ENCODE results near the gene ARL5C. TPM values are rescaled to one million over a fixed set of nuclear protein-coding genes. Genes with fewer than 3 reads are reported as not detected.

Gene ARL5C
- total and polyA plus RNA-seq, 5 experiments from 2014 or later: not detected

DNA sequence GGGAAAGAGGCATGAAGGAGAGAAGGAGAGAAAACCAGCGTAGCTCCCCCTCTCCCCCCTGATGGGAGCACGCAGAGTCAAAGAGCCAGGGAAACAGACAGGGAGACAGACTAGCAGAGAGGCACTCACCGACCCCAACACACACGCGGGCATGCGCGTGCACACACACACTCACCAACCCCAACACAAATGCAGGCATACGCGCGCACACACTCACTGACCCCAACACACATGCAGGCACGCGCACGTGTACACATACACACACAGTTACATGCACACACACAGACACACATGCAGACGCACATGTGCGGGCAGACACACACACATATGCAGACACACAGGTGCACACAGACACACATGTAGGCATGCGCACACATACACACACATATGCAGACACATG, 26.9 kb upstream of the ARL5C start:
- DNase-seq (no peak), ATAC-seq (no peak)
- peak overlapping the region in 1 of 10 donors; percentile 10 for H3K27ac Mint-ChIP-seq
- no peak overlapping the region for H3K4me3 Mint-ChIP-seq
- no peaks in the 10 kb centered on the region for H3K27me3 Mint-ChIP-seq
- peaks cover 14 to 32% (median 23%) of the 10 kb centered on the region in 4 donors for H3K4me1 Mint-ChIP-seq
- POLR2A ChIA-PET: interaction anchor here (1.0 kb wide), 1 partner anchor 10 kb away, joined by 3 read pairs; no protein-coding TSS in a partner anchor
- H3K36me3 Mint-ChIP-seq: peaks cover 0 to 22% (median 3%) of the 10 kb centered on the region in 3 donors
- H3K9me3 Mint-ChIP-seq: no peaks in the 10 kb centered on the region

GRCh38 chr17:39191750-39192510, 26.0 kb upstream of the ARL5C start:
- ATAC-seq: no peak
- peak overlapping the region in 1 of 10 donors; percentile 20 for H3K4me3 Mint-ChIP-seq
- POLR2A ChIA-PET: interaction anchor here (1.8 kb wide), 1 partner anchor 8 kb away, joined by 8 read pairs; the partner anchor contains the start of gene RPL19
- no peak for DNase-seq
- H3K36me3 Mint-ChIP-seq: peaks cover 0 to 26% (median 3%) of the 10 kb centered on the region in 3 donors
- no peaks in the 10 kb centered on the region for H3K27me3 Mint-ChIP-seq
- peak overlapping the region in 1 of 10 donors; percentile 50 for H3K27ac Mint-ChIP-seq
- no peaks in the 10 kb centered on the region for H3K9me3 Mint-ChIP-seq
- H3K4me1 Mint-ChIP-seq: peaks cover 13 to 29% (median 22%) of the 10 kb centered on the region in 4 donors

- no peaks in the 10 kb centered on the region for H3K27me3 Mint-ChIP-seq
- no peaks in the 10 kb centered on the region for H3K9me3 Mint-ChIP-seq
- ATAC-seq (no peak), DNase-seq (no peak)
- no peak overlapping the region for H3K4me3 Mint-ChIP-seq
- POLR2A ChIA-PET: no interaction called here
- peak overlapping the region in 1 of 10 donors; percentile 19 for H3K27ac Mint-ChIP-seq
- H3K36me3 Mint-ChIP-seq: peaks cover 0 to 41% (median 3%) of the 10 kb centered on the region in 3 donors
- peaks cover 0 to 1% (median under 1%) of the 10 kb centered on the region in 4 donors for H3K4me1 Mint-ChIP-seq
Measured at GRCh38 chr17:39187152-39187830, 21.3 kb upstream of the ARL5C start.

- Mint-ChIP-seq H3K36me3 (peaks cover 0 to 40% (median 3%) of the 10 kb centered on the region in 3 donors), H3K27ac (no peak overlapping the region), H3K4me1 (no peaks in the 10 kb centered on the region), H3K4me3 (no peak overlapping the region), H3K27me3 (no peaks in the 10 kb centered on the region), H3K9me3 (no peaks in the 10 kb centered on the region)
- DNase-seq: no peak
- no peak for ATAC-seq
- POLR2A ChIA-PET: interaction anchor here (0.7 kb wide), 1 partner anchor 11 kb away, joined by 3 read pairs; the partner anchor contains the start of gene CACNB1
Measured at GRCh38 chr17:39186481-39187002, 20.6 kb upstream of the ARL5C start.

GRCh38 chr17:39183720-39184119, 17.8 kb upstream of the ARL5C start:
- H3K27ac Mint-ChIP-seq: peak overlapping the region in 1 of 10 donors; percentile 56
- DNase-seq: no peak
- no peaks in the 10 kb centered on the region for H3K4me1 Mint-ChIP-seq
- H3K36me3 Mint-ChIP-seq: peaks cover 0 to 36% (median 3%) of the 10 kb centered on the region in 3 donors
- ATAC-seq: no peak
- POLR2A ChIA-PET: interaction anchor here (0.8 kb wide), 1 partner anchor 10 kb away, joined by 3 read pairs; no protein-coding TSS in a partner anchor
- H3K27me3 Mint-ChIP-seq: no peaks in the 10 kb centered on the region
- no peak overlapping the region for H3K4me3 Mint-ChIP-seq
- H3K9me3 Mint-ChIP-seq: no peaks in the 10 kb centered on the region

DNA sequence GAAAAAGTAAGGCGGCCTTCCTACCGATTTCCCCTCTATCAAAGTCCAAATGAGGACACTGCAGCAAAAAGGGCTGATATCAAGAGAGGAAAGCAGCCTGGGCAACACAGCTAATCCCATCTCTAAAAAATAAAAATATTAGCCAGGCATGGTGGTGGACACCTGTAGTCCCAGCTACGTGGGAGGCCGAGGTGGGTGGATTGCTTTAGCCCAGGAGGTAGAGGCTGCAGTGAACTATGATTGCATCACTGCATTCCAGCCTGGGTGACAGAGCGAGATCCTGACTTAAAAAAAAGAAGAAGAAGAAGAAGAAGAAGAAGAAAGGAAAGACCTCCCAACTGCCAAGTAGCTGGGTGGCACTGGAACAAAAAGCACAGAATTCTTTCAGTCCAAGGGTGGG, 17.1 kb upstream of the ARL5C start:
- no peak for ATAC-seq

DNA sequence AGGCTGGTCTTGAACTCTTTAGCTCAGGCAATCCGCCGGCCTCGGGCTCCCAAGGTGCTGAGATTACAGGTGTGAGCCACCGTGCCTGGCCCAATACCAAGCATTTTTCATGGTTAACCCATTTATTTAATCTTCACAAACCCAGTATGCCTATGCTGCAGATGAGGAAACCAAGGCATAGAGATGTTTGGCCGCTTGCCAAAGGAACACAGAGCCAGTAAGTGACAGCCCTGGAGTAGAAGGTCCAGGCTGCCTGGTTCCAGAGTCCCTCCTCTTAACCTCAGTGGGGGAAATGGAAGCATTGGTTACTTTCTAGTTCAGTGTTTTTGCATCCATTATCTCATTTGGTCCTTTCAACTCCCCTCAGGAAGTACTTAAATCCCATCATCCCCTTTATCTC, 15.3 kb upstream of the ARL5C start:
- H3K36me3 Mint-ChIP-seq: peaks cover 0 to 26% (median 0%) of the 10 kb centered on the region in 3 donors
- H3K4me3 Mint-ChIP-seq: no peak overlapping the region
- H3K9me3 Mint-ChIP-seq: no peaks in the 10 kb centered on the region
- POLR2A ChIA-PET: no interaction called here
- ATAC-seq (no peak), DNase-seq (no peak)
- no peak overlapping the region for H3K27ac Mint-ChIP-seq
- no peaks in the 10 kb centered on the region for H3K27me3 Mint-ChIP-seq
- H3K4me1 Mint-ChIP-seq: no peaks in the 10 kb centered on the region

More for the DNA sequence above, 17.1 kb upstream of the ARL5C start:
- Mint-ChIP-seq H3K4me1 (no peaks in the 10 kb centered on the region), H3K4me3 (no peak overlapping the region), H3K27ac (peak overlapping the region in 3 of 10 donors; percentile 3 to 48 (median 31)), H3K9me3 (no peaks in the 10 kb centered on the region), H3K27me3 (no peaks in the 10 kb centered on the region), H3K36me3 (peaks cover 0 to 30% (median 0%) of the 10 kb centered on the region in 3 donors)
- no peak for DNase-seq
- POLR2A ChIA-PET: interaction anchor here (0.8 kb wide), 1 partner anchor 10 kb away, joined by 3 read pairs; no protein-coding TSS in a partner anchor

- Mint-ChIP-seq H3K9me3 (no peaks in the 10 kb centered on the region), H3K4me1 (peaks cover 1 to 15% (median 8%) of the 10 kb centered on the region in 4 donors), H3K36me3 (peaks cover 0 to 14% (median 0%) of the 10 kb centered on the region in 3 donors), H3K27me3 (no peaks in the 10 kb centered on the region), H3K27ac (no peak overlapping the region), H3K4me3 (no peak overlapping the region)
- POLR2A ChIA-PET: interaction anchor here (0.7 kb wide), 1 partner anchor 46 kb away, joined by 7 read pairs; no protein-coding TSS in a partner anchor
- DNase-seq (no peak), ATAC-seq (no peak)
Measured at GRCh38 chr17:39178536-39178935, 12.6 kb upstream of the ARL5C start.

GRCh38 chr17:39177256-39177655, 11.3 kb upstream of the ARL5C start:
- H3K4me3 Mint-ChIP-seq: no peak overlapping the region
- DNase-seq: no peak
- peak overlapping the region in 1 of 10 donors; percentile 52 for H3K27ac Mint-ChIP-seq
- H3K4me1 Mint-ChIP-seq: peaks cover 11 to 28% (median 18%) of the 10 kb centered on the region in 4 donors
- POLR2A ChIA-PET: no interaction called here
- H3K36me3 Mint-ChIP-seq: peaks cover 0 to 4% (median 0%) of the 10 kb centered on the region in 3 donors
- H3K27me3 Mint-ChIP-seq: no peaks in the 10 kb centered on the region
- no peaks in the 10 kb centered on the region for H3K9me3 Mint-ChIP-seq
- ATAC-seq: no peak

GRCh38 chr17:39175695-39176093, 9.7 kb upstream of the ARL5C start:
- POLR2A ChIA-PET: interaction anchor here (0.9 to 2.4 kb wide), 5 partner anchors 21 to 193 kb away, joined by 4 to 14 read pairs (median 5); partner anchors contain the start of gene RPL19
- ATAC-seq (no peak), DNase-seq (no peak)
- peaks cover 16 to 33% (median 24%) of the 10 kb centered on the region in 4 donors for H3K4me1 Mint-ChIP-seq
- no peaks in the 10 kb centered on the region for H3K27me3 Mint-ChIP-seq
- H3K27ac Mint-ChIP-seq: no peak overlapping the region
- no peaks in the 10 kb centered on the region for H3K9me3 Mint-ChIP-seq
- H3K36me3 Mint-ChIP-seq: peaks cover 0 to 4% (median 0%) of the 10 kb centered on the region in 3 donors
- no peak overlapping the region for H3K4me3 Mint-ChIP-seq

DNA sequence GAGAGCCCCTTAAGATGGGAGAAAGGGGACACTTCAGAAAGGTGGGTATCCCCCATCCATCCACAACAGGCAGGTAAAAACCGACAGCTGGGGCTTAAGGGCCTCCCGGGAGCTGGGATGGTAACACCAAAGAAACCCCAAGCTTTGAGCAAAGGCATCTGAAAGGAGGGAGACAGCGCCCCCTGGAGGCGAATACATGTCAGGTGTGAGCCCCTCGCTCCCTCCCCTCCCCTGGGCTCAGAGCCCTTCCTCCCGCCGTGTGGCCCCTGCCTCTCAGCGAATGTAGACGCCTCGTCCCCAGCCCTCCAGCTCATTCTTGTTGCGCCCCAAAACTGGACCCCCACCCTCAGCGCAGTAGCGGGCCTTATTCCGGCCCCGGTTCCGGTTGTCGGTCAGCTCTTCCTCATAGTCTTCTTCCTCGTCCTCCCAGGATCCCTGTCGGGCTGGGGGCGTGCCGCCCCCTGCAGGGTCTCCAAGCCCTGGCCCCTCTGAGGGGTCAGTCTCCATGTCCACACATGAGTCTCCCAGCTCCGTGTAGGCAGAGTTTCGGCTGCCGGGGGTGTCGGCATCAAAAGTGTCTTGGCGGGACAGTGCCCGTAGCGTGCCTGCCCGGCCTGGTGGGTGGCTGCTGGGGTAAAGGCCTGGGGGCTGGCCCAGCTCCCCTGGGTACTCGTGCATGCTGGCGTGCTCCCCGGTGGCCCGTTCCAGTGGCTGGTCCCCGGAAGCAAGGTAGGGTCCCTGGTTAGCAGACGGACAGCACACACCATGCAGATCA, 9.1 kb upstream of the ARL5C start:
- peak overlapping the region in 2 of 10 donors; percentile 51 to 77 for H3K27ac Mint-ChIP-seq
- H3K4me1 Mint-ChIP-seq: peaks cover 16 to 33% (median 25%) of the 10 kb centered on the region in 4 donors
- no peaks in the 10 kb centered on the region for H3K27me3 Mint-ChIP-seq
- H3K4me3 Mint-ChIP-seq: no peak overlapping the region
- DNase-seq (peak; percentile 68 to 90 (median 78)), ATAC-seq (peak; percentile 94 to 98)
- peaks cover 0 to 4% (median 0%) of the 10 kb centered on the region in 3 donors for H3K36me3 Mint-ChIP-seq
- no peaks in the 10 kb centered on the region for H3K9me3 Mint-ChIP-seq
- POLR2A ChIA-PET: interaction anchor here (0.5 to 2.4 kb wide), 11 partner anchors 21 to 273 kb away, joined by 3 to 14 read pairs (median 5); partner anchors contain the start of gene RPL19

Data from naive thymus-derived CD8-positive, alpha-beta T cell (primary cell).